ENCODE data around the gene THBS4.

DNA sequence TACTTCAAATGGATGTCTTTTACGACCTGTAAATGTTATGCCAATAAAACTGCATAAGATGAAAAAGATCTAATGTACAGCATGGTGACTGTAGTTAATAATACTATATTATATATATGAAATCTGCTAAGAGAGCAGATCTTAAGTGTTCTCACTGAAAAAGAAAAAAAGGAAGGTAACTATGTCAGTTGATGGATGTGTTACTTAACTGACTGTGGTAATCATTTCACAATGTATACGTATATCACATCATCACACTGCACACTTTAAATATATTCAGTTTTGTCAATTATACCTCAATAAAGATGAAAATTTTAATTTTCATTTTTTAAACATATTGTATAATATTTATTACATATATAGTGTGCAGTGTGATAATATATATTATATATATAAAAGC, 31.9 kb downstream of the THBS4 start:
- TF ChIP-seq, protein P1, sequence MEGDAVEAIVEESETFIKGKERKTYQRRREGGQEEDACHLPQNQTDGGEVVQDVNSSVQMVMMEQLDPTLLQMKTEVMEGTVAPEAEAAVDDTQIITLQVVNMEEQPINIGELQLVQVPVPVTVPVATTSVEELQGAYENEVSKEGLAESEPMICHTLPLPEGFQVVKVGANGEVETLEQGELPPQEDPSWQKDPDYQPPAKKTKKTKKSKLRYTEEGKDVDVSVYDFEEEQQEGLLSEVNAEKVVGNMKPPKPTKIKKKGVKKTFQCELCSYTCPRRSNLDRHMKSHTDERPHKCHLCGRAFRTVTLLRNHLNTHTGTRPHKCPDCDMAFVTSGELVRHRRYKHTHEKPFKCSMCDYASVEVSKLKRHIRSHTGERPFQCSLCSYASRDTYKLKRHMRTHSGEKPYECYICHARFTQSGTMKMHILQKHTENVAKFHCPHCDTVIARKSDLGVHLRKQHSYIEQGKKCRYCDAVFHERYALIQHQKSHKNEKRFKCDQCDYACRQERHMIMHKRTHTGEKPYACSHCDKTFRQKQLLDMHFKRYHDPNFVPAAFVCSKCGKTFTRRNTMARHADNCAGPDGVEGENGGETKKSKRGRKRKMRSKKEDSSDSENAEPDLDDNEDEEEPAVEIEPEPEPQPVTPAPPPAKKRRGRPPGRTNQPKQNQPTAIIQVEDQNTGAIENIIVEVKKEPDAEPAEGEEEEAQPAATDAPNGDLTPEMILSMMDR (IDR thresholded peaks at IDR 0.05), result no peak
- TF ChIP-seq POLR2A (IDR thresholded peaks at IDR 0.05), result no peak
